ENCODE measurements around the gene DDX10.

GRCh38 chr11:108787105-108787504 is 122.2 kb downstream of the DDX10 start:
- TF ChIP-seq CTCF (IDR thresholded peaks at IDR 0.05 in 8 of 11, conservative IDR thresholded peaks at IDR 0.05 in 3 of 11) (no peak), POLR2AphosphoS5 (IDR thresholded peaks at IDR 0.05) (no peak), POLR2A (IDR thresholded peaks at IDR 0.05) (no peak)

All from spleen (tissue), 7 donors.